GM04504 (cell line): ENCODE measurements around the gene CBX7.
"Not testable (repeated sequence)": the region's sequence is repeated elsewhere in the genome, so short reads cannot be mapped to it uniquely, and the experiment has no call there.

ENCODE experiments used
- DNase-seq: peaks from one replicate; pipeline ENCODE4 v3.0.0-alpha.2; 2012; ENCODE audit warnings: low read depth

Gene CBX7

GRCh38 chr22:39174498-39175352 is 22.2 kb upstream of the CBX7 start:
- no peak for DNase-seq

DNA sequence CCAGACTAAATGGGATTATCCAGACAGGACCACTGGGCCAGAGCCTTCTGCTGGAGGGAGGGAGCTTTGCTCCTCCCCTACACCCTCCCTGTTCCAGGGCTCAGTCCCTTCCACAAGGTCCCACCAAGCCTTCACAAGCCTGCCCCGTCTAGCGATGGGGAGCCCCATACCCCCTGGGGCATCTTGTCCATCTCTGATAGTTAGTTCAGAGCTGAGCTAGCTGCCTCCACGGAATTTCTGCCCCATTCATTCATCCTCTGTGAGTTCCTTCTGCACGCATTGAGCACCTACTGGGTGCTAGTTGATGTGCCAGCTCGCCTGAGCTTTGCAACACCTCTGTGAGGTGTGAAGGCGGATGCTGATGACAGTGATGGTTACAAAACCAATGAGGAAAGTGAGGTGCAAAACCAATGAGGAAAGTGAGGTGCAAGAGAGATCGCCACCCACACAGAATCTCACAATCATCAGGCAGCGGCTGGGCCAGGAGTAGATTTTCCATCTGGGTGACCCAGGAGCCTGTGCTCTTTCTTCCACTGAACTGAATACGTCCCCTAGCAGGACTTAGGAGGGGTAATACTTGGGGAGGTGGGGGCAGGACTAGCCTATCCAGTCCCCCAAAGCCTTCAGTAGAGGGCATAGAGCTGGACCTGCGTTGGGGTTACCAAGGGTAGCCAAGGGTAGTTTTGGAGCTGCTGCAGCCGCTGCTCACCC is 21.5 kb upstream of the CBX7 start:
- no peak for DNase-seq

DNA sequence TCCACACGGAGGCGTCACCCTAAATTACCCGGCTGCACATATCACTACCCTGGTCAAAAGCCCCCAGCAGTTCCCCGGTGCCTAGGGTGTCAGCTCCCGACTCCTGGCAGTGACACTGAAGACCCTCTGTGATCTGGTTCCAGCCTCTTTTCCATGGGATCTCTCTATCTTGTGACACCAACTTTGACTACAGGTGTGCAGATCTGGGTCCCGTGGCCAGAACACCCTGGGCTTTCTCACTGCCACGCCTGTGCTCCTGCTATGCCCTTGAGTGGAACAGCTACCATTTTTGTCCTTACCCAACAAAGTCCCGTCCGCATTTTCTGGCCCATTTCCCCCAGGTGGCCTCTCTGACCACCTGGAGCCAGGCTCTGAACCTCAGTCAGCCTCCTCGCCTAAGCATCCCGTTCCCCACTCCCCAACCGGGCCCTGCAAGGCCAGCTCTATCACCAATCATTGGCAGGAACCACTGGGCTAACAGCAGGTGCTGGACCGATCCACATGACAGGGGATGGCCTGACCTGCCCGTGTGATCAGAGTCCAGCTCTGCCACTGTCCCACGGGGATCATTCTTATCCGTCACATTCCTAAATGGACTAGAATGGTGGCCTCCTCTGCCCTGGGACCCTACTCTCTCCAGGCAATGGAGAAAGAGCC is 20.7 kb upstream of the CBX7 start:
- no peak for DNase-seq

DNA sequence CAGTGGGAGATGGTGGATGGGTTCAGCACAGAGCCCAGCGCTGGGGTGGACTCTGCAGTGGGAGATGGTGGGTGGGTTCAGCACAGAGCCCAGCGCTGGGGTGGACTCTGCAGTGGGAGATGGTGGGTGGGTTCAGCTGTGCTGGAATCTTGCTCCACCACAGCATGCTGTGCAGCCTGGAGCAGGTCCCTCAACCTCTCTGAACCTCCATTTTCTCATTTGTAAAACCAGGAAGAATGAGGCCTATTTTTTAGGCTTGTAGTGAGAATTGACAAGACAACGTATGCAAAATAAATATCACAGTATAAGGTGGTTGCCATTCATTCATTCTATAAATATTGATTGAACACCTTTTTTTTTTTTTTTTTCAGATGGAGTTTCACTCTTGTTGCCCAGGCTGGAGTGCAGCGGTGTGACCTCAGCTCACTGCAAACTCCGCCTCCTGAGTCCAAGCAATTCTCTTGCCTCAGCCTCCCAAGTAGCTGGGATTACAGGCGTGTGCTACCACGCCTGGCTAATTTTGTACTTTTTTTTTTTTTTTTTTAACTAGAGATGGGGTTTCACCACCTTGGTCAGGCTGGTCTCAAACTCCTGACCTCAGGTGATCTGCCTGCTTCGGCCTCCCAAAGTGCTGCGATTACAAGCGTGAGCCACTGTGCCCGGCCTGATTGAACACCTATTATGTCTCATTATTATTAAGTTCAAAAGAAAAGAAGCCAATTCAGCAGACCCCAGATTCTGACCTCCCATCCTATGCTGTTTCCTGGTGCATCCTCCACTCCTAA is 20.0 kb upstream of the CBX7 start:
- not testable (repeated sequence) for DNase-seq

GRCh38 chr22:39171623-39172264 is 19.3 kb upstream of the CBX7 start:
- DNase-seq, result no peak

DNA sequence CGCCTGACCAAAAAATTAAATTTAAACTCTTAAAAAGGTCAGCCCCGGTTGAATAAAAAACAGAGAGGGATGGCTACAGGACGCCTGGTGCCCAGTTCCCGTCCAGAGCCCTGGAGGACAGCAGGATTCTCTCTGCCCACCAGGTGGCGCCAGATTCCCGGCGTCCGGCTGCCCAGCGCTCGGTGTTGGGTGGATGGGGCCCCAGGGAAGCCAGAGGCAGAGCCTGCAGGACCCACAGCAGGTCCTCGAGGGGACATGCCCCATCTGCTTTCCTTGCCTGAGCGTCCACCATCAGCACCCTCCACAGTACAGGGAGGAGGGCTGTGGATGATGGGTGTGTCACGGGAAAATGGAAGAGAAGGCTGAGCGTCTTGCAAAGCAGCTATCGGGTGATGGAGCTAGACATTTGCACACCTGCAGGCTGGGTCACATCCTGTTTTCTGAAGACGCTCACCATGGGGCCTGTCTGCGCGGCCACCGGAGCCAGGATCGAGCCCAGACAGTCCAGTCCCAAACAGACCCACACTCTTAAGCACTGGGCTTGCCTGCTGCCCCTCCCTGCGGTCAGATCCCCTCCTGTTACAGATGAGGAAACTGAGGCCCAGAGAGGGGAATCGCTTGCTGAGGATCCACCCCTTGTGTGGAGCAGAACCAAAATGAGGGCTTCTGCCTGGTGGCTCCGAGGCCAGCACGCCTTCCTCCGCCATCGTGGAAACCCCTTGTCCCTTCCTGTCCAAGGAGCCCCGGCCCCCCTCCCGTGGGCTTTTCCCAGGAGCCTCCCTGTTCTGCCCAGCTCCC is 18.5 kb upstream of the CBX7 start:
- no peak for DNase-seq

DNA sequence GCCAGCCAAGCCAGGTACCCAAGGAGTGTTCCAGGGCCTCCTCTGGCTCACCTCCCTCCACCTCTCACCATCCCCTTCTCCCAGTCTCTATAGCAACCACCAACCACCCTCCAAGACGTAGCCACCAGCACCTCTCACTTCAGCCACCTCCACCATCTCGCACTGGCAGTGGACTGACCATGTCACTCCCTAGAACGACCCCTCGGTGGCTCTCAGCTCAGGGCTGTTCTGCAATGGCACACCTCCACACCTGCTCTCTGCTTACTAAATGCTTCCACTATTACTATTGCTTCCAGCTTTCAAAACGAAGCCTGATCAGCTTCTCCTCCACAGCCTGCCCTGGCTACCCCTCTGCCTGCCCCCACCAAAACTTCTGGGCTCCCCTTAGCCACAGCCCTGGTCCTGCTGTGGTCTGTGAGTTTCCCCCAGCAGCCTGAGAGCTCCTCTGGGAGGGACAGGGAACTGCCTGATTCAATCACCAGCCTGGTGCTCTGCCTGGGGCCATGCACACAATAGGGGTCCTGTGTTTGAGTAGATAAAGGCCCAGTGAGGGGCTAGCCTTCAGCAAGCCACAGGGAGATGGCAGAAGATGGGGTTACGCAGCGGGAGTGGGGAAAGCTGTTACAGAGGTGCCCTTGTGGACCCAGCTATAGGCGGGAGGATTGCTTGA is 17.5 kb upstream of the CBX7 start:
- DNase-seq, result no peak

DNA sequence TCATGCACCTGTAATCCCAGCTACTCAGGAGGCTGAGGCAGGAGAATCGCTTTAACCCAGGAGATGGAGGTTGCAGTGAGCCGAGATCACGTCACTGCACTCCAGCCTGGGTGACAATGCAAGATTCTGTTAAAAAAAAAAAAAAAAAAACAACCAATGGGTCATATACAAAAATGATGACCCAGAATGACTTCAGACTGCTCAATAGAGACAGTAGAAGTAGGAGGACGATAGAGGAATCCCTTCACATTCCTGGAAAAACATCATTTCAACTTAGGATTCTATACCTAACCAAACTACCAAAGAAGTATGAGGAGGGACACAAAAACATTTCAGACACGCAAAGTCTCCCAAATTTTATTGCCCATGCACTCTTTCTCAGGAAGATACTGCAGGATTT is 14.1 kb upstream of the CBX7 start:
- no peak for DNase-seq

- not testable (repeated sequence) for DNase-seq
Measured at GRCh38 chr22:39156093-39156492, 3.6 kb upstream of the CBX7 start.

DNA sequence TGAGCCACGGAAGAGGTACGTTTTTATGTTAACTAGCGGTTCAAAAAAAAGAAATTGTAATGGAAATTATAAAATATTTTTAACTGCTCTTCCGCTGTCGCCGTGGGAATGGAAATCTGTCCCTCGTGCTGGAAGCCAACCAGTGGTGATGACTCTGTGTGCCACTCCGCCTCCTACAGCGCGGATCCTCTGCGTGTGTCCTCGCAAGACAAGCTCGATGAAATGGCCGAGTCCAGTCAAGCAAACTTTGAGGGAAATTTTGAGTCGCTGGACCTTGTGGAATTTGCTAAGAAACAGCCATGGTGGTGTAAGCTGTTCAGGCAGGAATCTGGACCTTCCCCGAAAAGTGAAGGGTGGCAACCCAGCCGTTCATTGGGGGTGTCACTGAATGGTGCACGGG is 2.9 kb upstream of the CBX7 start:
- no peak for DNase-seq

GRCh38 chr22:39153220-39153717 is 789 bp upstream of the CBX7 start:
- no peak for DNase-seq

DNA sequence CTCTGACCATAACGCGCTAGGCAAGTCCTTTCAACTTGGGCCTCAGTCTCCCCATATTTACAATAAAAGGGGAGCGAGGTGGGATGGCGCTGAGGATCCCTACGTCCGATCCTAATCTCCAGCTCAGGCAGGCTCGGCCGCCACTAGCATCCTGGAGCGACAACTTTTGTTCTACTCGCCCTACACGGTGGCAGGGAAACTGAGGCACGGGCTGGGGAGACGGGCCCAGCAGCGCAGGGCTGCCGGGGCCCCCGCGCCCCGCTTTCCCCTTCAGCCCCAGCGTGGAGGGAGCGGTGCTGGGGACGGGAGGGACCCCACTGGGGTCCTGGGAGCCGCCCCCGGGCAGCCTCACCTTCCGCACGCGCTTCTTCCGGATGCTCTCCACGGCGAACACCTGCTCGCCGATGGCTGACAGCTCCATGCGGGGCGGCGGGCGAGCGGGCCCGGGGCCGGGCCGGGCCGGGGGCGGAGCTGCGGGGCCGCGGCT is 413 bp downstream of the CBX7 start:
- no peak for DNase-seq

DNA sequence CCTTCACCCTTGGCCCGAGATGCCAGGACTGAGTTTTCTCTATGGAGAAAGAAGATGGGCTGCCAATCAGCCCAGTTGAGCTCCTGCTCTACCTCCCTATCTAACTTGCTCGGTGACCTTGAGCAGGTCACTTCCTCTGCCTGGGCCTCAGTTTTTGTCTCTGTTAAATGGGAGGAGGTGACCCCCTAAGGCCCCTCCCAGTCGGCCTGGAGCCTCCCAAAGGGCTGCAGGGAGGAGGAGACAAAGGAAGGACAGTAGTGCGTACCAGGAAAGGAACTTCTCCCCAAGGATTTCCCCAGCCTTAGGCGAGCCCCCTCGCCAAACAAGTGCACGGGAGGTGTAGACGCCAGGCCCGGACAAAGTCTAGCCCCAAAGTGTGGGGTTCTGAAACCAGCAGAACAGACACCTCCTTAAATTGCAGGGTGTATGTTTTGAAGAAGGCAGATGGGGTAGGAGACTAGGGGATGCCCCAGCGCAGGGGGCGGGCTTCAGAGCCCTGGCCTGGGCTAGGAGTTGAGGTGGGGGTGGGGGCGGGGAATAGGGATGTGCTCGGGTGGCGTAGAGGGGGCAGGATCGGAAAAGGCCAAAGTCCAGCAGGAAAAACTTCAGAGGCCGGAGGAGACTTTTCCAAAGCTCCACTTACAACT is 1.0 kb downstream of the CBX7 start:
- DNase-seq, result no peak

GRCh38 chr22:39150848-39151215 is 1.6 kb downstream of the CBX7 start:
- no peak for DNase-seq

- no peak for DNase-seq
Measured at GRCh38 chr22:39149915-39150847, 2.3 kb downstream of the CBX7 start.

- DNase-seq, result no peak
Measured at GRCh38 chr22:39148727-39149535, 3.5 kb downstream of the CBX7 start.

GRCh38 chr22:39148026-39148726 is 4.3 kb downstream of the CBX7 start:
- DNase-seq, result no peak
